Fibroblast of villous mesenchyme (primary cell): ENCODE results near the gene RASSF7. TPM values are rescaled to one million over a fixed set of nuclear protein-coding genes. Genes with fewer than 3 reads are reported as not detected.

Experiments
- DNase-seq: peaks from one replicate; pipeline ENCODE4 v3.0.0-alpha.2; 2010; ENCODE audit warnings: low read depth
- H3K4me3 ChIP-seq: 2 replicates; pipeline ENCODE4 v1.5.1; 2011; ENCODE audit warnings: low read depth, mild to moderate bottlenecking, low read length
- total RNA-seq: library from RNA; depleted of rRNA; stranded (reverse); fragments of >200 nt; gene quantifications from 2 replicates; pipeline ENCODE4 v1.2.3, GENCODE V29; 2012
- TF ChIP-seq, protein P1 (sequence below): IDR thresholded peaks from 2 replicates; pipeline ENCODE4 v1.5.1; 2012; ENCODE audit warnings: low read depth, mild to moderate bottlenecking, low read length; ENCODE audit not compliant: insufficient read depth

Gene RASSF7
- total RNA-seq, 1 donor: 15.5 TPM

DNA sequence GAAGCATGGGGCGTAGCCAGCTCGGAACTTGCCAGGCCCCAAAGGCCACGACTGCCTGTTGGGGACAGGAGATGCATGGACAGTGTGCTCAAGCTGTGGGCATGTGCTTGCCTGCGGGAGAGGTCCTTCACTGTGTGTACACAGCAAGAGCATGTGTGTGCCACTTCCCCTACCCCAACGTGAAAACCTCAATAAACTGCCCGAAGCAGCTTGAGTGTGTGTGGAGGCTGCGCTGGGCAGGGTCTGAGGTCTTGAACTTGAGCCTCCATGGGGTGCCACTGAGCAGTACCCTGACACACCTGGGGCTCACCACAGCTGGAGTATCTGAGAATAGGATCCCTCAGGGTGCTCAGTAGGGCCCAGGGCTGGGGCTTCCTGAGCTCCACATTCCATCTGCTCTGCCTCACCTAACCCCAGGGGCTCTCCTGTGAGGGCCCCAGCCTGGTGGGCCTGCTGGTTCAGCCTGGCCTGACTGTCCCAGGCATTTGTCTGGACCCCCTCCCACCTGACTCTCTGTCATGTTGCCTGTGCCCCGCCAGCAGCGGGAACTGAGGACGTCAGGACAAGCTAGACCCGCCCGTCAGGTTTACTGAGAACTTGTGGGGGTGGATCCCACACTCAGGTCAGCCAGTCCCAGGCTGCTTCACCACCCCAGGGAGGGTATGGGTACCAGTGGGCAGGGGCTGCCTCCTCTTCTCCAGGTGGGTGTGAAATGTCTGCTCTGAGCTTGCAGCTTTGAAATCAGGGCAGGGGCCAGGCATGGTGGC, 3.2 kb downstream of the RASSF7 start:
- DNase-seq: no peak
- no peak overlapping the region for H3K4me3 ChIP-seq
- TF ChIP-seq, protein P1, sequence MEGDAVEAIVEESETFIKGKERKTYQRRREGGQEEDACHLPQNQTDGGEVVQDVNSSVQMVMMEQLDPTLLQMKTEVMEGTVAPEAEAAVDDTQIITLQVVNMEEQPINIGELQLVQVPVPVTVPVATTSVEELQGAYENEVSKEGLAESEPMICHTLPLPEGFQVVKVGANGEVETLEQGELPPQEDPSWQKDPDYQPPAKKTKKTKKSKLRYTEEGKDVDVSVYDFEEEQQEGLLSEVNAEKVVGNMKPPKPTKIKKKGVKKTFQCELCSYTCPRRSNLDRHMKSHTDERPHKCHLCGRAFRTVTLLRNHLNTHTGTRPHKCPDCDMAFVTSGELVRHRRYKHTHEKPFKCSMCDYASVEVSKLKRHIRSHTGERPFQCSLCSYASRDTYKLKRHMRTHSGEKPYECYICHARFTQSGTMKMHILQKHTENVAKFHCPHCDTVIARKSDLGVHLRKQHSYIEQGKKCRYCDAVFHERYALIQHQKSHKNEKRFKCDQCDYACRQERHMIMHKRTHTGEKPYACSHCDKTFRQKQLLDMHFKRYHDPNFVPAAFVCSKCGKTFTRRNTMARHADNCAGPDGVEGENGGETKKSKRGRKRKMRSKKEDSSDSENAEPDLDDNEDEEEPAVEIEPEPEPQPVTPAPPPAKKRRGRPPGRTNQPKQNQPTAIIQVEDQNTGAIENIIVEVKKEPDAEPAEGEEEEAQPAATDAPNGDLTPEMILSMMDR: no peak

DNA sequence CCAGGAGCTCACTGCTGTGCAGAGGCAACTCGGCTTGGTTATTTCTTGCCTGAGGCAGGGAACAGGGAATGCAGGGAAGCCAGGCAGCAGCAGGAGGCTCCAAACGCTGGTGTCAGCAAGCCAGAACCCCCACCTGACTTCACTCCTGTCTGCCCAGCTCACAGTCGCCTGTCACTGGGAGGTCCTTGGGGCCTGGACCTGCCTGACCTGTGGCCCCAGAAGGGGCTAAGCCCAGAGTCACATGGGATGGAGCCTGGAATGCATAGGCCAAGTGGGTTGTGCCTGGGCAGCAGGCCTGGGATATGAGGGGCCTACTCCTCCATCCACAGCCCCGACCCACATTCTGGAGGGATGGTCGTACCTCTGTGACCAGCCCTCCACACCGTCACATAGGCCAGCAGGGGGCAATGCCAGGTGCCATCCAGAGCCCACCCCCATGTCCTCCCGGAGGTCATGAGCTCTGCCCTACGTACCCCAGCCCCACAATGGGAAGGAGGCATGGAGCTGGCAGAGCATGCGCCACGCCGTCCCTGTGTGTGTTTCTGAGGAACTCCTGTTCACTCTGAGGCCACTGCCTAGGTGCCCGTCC, 5.2 kb downstream of the RASSF7 start:
- TF ChIP-seq, protein P1: no peak
- DNase-seq: no peak
- H3K4me3 ChIP-seq: no peak overlapping the region

DNA sequence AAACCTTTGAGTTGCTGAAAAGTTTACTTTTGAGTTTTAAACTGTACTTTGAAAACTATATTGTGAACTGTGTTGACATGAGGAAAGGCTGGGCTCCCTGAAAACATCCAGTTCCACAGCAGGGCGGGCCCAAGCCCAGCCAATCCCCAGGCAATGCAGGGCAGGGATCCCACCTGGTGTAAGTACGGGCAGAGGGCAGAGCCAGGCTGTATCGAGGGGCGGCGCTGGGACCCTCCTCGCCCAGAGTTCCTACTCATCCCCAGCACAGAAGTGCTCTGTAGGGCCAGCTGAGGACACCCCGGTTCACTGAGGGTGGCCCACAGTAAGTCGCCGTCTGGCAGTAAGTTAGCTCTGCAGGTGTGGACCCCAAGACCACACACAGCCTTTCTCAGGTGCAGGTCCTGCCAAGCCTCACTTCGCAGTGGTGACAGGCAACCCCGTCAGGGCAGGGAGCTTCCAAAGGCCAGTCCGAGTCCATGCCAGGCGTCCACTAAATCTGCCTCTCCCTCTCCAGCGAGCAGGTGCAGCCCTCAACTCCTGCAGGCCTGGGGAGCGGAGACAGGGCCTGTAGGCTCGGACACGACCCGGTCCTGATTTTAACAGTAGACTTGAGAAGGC, 6.3 kb downstream of the RASSF7 start:
- H3K4me3 ChIP-seq: peak overlapping the region; percentile 70
- no peak for DNase-seq
- TF ChIP-seq, protein P1: no peak

DNA sequence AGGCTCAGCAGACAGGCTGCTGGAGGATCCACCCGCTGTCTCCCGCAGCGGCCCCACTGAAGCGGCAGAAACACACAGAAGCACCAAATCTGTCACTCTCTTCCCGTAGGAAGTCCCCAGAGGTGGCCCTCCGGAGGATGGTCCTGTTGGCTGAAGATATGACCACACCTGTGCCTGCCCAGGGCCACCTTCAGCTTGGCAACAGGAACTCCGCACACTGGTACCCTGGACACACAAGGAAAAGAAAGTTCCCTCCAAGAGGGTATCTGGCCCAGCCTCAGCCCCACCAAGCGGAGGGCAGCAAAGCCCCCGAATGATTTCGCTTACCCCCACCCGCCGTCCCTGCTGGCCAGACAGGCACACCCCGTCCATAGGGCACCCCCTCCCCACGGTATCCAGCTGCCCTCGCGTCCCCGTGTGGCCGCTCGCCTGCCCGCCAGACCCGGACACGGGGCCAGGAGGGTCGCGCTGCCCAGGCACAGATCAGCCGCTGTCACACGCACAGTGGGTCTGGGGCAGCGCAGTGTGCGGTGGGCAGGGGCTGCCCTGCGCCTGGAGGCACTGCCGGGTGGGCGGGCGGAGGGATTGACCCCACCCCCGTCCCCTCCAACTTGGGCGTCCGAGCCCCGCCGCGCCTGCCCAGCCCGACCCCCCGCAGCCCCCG, 7.0 kb downstream of the RASSF7 start:
- TF ChIP-seq, protein P1: no peak
- peak overlapping the region; percentile 70 for H3K4me3 ChIP-seq
- DNase-seq: no peak

DNA sequence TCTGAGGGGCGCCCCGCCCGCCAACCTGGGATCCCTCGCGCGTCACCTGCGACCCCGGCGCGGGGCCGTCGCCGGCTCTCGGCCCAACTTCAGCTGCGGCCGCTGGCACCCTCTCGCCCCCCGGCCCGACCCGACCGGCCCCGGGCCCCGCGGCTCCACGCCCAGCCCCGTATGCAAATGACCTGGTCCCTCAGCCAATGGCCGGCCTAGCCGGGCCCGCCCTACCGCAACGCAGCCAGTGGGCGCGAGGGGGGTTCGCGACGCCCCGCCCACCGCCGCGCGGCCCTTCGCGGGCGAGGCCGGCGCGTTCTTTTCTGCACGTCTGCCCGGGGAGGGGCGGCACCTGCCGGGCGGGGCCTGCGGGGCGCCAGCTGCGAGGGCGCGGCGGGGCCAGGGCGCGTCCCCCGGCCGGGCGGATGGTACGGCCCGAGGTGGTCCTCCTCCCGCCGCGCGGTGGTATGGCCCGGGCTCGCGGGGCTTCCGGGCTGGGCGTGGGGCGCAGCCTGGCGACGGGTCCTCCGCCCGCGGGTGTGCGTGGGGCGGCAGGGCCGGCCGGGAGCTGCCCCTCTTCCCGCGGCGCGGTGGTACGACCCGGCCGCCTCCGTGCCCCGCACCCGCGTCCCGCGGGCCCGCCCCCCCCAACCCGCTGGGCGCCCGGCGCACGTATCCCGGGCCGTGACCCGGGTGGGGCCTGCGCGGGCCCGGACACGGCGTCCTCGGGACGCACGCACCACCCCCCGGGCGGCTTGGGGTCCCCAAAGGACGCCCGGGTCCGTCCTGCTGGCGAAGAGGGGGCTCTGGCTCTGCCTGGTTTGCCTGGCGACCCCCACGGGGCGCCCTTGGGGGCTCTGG, 7.8 kb downstream of the RASSF7 start:
- TF ChIP-seq, protein P1: no peak
- peak overlapping the region; percentile 71 for H3K4me3 ChIP-seq
- DNase-seq: peak; percentile 93
